GM18858 (cell line): ENCODE data around the gene LIMD2.
"Not testable (repeated sequence)": the region's sequence is repeated elsewhere in the genome, so short reads cannot be mapped to it uniquely, and the experiment has no call there.

ENCODE experiments used
- ATAC-seq: cut with Tn5 transposase; IDR thresholded peaks from one replicate; pipeline ENCODE4 v1.9.1; 2021; ENCODE audit not compliant: unreplicated experiment

LIMD2 gene

GRCh38 chr17:63699638-63700527 is at the start of gene LIMD2:
Gene LIMD2, minus strand, starts transcription at chr17:63700125. Its CDS starts 827 bp downstream, at chr17:63699298.
- ATAC-seq: no peak

GRCh38 chr17:63741408-63742173 is 41.7 kb upstream of the LIMD2 start, which contains the start of gene STRADA:
Gene STRADA, minus strand, starts transcription at chr17:63741799. Its CDS starts 13,430 bp downstream, at chr17:63728369.
- ATAC-seq: peak; percentile 87

GRCh38 chr17:63741143-63741407 is 41.1 kb upstream of the LIMD2 start:
- peak; percentile 1 for ATAC-seq

- ATAC-seq: no peak
Measured at GRCh38 chr17:63740464-63741142, 40.7 kb upstream of the LIMD2 start.

GRCh38 chr17:63735691-63736090 is 35.8 kb upstream of the LIMD2 start:
- no peak for ATAC-seq

GRCh38 chr17:63722403-63722802 is 22.5 kb upstream of the LIMD2 start:
- ATAC-seq: no peak

GRCh38 chr17:63720194-63720593 is 20.3 kb upstream of the LIMD2 start:
- not testable (repeated sequence) for ATAC-seq

- no peak for ATAC-seq
Measured at GRCh38 chr17:63718988-63719387, 19.1 kb upstream of the LIMD2 start.

GRCh38 chr17:63716426-63716825 is 16.5 kb upstream of the LIMD2 start:
- no peak for ATAC-seq

GRCh38 chr17:63714550-63715277 is 14.8 kb upstream of the LIMD2 start:
- ATAC-seq: no peak

- no peak for ATAC-seq
Measured at GRCh38 chr17:63709110-63709509, 9.2 kb upstream of the LIMD2 start.

GRCh38 chr17:63707151-63707550 is 7.2 kb upstream of the LIMD2 start:
- no peak for ATAC-seq

- ATAC-seq: no peak
Measured at GRCh38 chr17:63706336-63707082, 6.6 kb upstream of the LIMD2 start.

- ATAC-seq: no peak
Measured at GRCh38 chr17:63705657-63706056, 5.7 kb upstream of the LIMD2 start.

- ATAC-seq: no peak
Measured at GRCh38 chr17:63704836-63705235, 4.9 kb upstream of the LIMD2 start.

- no peak for ATAC-seq
Measured at GRCh38 chr17:63704259-63704576, 4.3 kb upstream of the LIMD2 start.

- ATAC-seq: no peak
Measured at GRCh38 chr17:63703556-63704258, 3.8 kb upstream of the LIMD2 start.

- ATAC-seq: no peak
Measured at GRCh38 chr17:63703029-63703428, 3.1 kb upstream of the LIMD2 start.

GRCh38 chr17:63702721-63703015 is 2.7 kb upstream of the LIMD2 start:
- no peak for ATAC-seq
